ENCODE results near the gene MFSD11.
A peak's percentile ranks its signal among the peaks of the same experiment; 100 is the strongest.
"Not testable (repeated sequence)": the region's sequence is repeated elsewhere in the genome, so short reads cannot be mapped to it uniquely, and the experiment has no call there.

Gene MFSD11

DNA sequence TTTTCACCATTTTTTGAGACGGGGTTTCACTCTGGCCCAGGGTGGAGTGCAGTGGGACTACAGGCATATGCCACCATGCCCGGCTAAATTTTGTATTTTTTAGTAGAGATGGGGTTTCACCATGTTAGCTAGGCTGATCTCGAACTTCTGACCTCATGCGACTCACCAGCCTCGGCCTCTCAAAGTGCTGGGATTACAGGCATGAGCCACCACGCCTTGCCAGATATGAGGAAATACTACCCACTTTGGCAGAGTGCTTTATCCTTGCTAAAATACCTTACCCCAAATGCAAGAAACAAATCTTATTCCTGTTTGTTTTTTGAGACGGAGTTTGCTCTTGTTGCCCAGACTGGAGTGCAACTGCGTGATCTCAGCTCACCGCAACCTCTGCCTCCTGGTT lies 67.4 kb downstream of the MFSD11 start:
- DNase-seq, result no peak

DNA sequence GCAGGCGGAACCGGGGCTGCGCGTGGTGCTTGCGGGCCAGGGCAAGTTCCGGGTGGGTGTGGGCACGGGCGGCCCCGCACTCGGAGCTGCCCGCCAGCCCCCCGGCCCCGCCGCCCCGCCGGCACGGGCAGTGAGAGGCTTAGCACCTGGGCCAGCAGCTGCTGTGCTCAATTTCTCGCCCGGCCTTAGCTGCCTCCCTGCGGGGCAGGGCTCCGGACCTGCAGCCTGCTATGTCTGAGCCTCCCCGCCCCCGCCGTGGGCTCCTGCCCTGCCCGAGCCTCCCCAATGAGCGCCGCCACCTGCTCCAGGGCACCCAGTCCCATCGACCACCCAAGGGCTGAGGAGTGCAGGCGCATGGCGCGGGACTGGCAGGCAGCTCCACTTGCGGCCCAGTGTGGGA lies 68.2 kb downstream of the MFSD11 start:
- not testable (repeated sequence) for DNase-seq

DNA sequence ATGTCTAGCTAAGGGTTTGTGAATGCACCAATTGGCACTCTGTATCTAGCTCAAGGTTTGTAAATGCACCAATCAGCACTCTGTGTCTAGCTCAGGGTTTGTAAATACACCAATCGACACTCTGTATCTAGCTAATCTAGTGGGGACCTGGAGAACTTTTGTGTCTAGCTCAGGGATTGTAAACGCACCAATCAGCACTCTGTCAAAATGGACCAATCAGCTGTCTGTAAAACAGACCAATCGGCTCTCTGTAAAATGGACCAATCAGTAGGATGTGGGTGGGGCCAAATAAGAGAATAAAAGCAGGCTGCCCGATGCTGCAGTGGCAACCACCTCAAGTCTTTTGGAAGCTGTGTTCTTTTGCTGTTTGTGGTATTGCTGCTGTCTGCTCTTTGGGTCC lies 68.8 kb downstream of the MFSD11 start:
- DNase-seq, result not testable (repeated sequence)

DNA sequence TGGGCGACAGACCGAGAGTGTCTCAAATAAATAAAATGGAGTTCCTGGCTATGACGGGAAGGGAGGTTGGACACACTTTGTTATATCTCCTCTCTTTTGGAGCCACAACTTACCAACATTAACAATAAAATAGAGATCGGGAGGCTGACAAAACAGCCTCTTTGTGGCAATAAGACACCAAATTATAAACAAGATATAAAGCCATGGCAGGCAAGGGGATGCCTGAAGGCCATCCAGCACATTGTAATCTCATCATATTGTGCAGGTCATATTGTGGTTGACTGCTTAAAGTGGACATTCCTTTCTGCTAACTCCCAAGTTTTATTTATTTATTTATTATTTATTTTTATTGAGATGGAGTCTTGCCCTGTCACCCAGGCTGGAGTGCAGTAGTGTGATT lies 70.4 kb downstream of the MFSD11 start:
- DNase-seq, result no peak

DNA sequence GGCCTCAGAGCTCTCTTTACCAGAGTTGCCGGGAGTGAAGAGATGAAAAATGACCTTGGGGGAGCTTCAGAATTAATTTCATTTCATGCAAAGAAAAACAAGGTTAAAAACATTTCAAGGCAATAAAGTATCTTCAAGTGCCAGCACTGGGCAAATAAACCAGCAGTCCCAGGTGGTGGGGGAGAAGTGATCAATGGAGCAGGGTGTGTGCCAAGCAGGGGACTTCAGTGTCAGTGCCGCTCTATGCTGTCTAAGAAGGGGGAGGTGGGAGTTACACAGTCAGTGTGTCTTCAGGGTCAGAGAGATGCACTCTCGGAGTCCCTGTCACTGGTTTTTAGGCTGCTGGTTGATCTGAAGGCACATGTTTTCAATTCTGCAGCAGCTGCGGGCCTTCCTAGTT lies 73.0 kb downstream of the MFSD11 start:
- DNase-seq, result no peak

DNA sequence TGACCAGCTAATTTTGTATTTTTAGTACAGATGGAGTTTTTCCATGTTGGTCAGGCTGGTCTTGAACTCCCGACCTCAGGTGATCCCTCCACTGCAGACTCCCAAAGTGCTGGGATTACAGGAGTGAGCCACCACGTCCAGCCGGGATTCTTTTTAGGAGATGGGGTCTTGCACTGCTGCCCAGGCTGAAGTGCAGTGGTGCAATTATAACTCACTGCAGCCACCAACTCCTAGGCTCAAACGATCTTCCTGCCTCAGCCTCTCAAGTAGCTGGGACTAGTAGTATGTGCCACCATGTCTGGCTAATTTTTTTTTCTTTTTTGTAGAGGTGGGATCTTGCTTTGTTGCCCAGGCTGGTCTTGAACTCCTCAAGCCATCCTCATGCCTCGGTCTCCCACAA lies 73.9 kb downstream of the MFSD11 start:
- DNase-seq, result no peak

DNA sequence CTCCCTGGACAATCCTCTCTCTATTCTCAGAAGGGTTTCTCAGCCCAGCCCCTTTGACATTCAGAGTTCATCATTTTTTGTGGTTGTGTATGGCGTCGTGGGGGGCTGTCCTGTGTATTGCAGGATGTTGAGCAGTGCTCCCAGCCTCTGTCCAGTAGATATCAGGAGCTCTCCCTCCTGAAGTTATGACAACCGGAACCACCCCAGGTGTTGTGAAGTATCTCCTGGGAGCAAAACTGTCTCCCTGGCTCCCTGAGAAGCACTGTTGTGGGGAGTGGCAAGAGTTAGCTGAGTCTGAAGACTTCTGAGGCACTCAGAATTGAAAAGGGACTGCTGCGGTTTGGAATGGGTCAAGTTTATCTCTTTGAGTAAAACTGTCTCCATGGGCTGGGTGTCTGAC lies 74.3 kb downstream of the MFSD11 start:
- DNase-seq, result no peak

DNA sequence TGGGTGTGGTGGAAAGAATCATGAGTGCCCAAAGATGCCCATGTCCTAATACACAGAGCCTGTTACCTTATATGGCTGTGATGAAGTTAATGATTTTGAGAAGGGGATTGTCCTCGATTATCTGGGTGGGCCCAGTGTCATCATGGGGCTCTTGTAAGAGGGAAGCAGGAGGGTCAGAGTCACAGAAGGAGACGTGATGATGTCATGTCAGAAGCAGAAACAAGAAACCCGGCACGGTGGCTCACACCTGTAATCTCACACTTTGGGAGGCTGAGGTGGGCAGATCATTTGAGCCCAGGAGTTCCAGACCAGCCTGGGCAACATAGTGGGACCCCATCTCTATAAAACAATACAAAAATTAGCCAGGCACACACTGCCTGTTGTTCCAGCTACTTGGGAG lies 75.0 kb downstream of the MFSD11 start:
- DNase-seq, result no peak

DNA sequence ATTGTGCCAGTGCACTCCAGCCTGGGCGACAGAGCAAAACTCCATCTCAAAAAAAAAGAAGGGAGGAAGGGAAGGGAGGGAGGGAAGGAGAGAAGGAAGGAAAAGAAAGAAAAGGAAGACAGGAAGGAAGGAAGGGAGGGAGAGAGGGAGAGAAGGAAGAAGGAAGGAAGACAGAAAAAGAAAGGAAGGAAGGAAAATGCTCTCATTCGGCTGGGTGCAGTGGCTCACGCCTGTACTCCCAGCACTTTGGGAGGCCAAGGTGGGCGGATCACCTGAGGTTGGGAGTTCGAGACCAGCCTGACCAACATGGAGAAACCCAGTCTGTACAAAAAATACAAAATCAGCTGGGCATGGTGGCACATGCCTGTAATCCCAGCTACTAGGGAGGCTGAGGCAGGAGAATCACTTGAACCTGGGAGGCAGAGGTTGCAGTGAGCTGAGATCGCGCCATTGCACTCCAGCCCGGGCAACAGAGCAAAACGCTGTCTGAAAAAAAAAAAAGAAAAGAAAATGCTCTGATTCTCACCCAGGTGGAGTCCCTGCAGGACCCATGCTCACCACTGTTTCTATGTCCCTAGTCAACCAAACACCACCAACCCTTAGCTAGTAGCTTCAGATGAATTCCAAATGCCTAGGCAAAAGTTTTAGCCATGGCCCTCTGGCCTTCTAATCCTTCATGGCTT lies 78.1 kb downstream of the MFSD11 start:
- DNase-seq, result not testable (repeated sequence)

DNA sequence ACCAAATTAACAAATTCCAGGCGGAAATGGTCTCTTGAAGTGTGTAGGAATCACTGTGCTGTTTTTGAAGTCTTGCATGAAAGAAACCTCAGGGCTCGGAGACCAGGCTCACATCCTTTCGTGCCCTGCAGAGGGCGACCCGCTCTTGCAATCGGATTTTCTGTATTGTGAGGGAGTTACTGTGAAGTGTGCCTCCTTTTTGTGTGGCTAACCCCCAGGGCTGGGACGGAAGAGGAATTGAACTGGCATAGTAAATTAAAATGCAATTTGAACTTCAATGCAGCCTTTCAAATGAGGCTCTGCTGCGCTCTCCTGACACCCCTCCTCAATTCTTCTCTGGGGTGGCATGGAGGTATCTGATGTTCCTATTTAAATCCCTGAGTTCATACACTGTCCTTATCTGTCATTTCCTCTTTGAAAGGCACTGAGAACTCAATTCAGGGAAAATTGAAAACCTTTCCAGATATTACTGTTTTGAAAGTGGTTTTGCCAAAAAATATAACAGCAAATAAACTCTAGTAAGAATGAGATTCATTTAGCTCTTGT lies 78.7 kb downstream of the MFSD11 start:
- DNase-seq, result peak in 3 of 14 donors; percentile 6 to 8 (median 7)

DNA sequence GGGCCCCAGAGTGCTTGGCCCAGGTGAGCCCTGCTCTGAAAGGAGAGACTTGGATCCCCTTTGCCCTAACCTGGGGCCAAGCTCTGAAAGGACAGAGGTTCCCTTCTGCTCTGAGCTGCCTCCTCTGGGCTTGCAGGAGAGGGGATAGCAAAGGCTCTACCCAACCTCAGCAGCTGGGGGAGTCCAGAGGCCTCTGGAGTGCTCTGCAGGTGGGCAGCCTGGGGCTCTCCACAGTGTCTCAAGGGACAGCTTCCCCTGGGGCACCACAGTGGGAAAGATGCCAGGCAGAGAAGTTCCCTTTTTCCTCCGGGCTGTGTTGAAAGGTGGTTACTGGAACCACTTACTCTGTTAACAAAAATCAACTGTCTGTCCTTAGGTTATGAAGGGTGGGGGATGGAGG lies 82.1 kb downstream of the MFSD11 start:
- no peak for DNase-seq

DNA sequence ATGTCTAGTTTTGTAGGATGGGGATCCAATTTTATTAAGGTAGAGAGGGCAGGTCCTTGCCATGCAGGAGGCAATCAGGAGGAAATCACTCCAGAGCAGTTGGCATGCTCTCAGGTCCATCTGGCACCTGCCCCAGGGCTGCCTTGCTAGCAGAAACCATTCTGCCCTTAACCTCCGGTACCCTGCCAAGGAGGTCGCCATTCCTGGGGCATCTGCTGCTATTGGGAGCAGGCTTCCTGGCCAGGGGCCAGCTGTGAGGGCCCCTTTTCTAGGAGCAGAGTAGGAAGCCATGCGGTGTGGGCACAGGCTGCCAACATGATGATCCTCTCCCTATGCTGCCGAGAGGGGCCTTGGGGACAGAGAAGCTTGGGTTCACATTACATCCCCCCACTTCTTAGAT lies 82.6 kb downstream of the MFSD11 start:
- peak in 1 of 14 donors; percentile 70 for DNase-seq

DNA sequence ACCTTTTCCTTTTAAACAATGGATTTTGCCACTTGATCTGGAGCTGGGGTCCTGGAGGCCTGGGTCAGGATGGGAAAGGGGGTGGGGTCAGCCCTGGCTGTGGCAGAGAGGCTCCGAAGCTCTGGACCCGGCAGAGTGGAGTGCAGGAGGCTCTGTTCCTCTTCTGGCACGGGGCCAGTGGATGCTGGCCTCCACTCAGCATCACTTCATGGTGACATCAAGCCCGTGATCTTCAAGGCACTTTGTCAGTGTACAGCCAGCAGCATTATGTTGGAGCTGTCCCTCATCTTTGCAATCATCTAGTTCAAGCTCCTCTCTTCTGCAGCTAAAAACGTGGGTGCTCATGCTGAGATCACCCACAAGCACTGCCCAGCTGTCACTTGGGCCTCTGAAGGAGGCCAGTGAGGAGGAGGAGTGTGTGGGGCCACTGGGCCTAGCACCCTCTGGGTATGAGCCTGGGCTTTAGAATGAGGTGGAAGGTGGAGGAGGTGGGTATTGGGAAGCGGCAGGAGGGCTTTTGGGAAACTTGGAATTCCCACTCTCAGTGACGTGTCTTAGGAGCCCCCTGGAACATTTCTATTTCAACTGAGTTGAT lies 84.4 kb downstream of the MFSD11 start:
- DNase-seq, result no peak

DNA sequence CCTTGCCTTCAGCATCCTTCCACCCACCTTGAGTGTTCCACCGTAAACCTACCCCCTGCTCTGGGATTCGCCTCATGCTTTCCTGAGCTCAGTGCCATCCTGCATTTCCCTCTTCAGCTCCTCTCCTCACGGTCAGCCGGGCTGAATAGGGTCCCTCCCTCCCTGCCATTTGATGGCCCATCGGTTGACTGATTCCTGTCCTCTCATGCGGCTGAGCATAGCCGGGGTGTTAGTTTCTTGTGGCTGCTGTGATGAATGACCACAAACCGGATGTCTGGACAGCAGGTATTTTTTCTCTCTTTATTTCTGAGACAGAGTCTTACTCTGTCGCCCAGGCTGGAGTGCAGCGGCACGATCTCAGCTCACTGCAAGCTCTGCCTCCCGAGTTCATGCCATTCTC lies 86.2 kb downstream of the MFSD11 start:
- DNase-seq, result no peak

DNA sequence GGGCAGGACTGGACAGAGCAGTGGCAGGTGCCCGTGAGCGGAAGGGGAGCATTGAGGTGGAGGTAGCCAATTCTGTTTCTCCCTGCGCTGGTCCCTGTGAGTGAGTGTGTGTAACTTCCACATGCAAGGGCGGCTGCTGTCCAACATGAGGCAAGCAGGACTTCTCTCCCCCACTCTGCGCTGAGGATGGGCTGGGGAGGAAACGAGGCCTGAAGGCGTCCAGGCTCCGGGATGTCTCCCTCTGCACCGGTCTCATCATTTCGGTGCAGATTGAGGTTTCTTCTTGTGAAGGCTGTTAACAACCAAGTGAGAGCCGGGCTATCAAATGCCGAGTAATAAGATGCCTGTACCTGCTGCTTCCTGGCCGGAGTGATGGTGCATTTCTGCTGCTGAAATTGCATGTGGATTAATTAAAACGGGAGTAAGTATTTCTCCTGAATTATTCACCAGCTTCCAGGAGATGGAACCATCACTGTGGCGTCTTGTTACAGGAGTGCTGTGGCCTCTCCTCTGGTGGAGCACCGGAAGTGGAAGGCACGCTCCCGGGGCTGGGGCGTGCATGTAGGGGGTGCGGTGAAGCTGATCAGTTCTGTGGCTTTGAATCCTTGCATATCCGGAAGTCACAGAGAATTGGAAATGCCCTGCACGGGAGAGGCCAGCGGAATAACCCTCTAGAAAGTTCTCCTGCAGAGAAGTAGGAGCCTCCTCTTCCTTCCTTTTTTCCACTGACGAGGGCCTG lies 88.6 kb downstream of the MFSD11 start:
- no peak for DNase-seq

DNA sequence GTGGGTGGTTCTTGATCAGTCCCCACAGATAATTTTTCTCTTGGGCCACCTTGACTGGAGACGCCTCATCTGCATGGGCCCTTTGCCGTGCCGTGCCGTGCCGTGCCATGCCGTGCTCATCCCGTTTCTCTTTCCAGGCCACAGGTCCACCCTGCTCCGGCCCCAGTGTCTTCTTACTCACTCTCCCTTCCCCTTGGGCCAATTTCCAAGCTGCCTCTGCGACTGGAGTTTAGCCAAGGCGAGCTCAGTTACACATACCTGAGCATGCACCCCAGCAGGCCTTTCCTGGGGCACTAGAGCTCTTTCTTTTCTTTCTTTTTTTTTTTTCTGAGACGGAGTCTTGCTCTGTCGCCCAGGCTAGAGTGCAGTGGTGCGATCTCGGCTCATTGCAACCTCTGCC lies 89.8 kb downstream of the MFSD11 start:
- DNase-seq, result no peak

All from C1 segment of cervical spinal cord (tissue), 14 donors.